Neuronal stem cell (in vitro differentiated cells): Measurements from ENCODE around the gene SERF1B. TPM values are rescaled to one million over a fixed set of nuclear protein-coding genes. Genes with fewer than 3 reads are reported as not detected.
"Not testable (repeated sequence)": the region's sequence is repeated elsewhere in the genome, so short reads cannot be mapped to it uniquely, and the experiment has no call there.

ENCODE experiments used
- DNase-seq: peaks from one replicate; pipeline ENCODE4 v3.0.0-alpha.2; 2013; ENCODE audit warnings: low spot score
- H2AFZ ChIP-seq: one replicate; pipeline ENCODE4 v1.6.1; 2013; ENCODE audit warnings: mild to moderate bottlenecking, low read length, inconsistent platforms
- H2AK5ac ChIP-seq: 2 replicates; pipeline ENCODE4 v1.6.1; 2013; ENCODE audit warnings: low read depth, mild to moderate bottlenecking, inconsistent platforms, low read length, moderate library complexity, mixed read lengths
- H2BK120ac ChIP-seq: 2 replicates; pipeline ENCODE4 v1.6.1; 2013; ENCODE audit warnings: low read depth, mild to moderate bottlenecking, inconsistent platforms, low read length, moderate library complexity, mixed read lengths
- H2BK12ac ChIP-seq: one replicate; pipeline ENCODE4 v1.6.1; 2013; ENCODE audit warnings: low read length, inconsistent platforms
- H2BK15ac ChIP-seq: 2 replicates; pipeline ENCODE4 v1.6.1; 2013; ENCODE audit warnings: mild to moderate bottlenecking, low read length, inconsistent platforms, mixed read lengths
- H2BK5ac ChIP-seq: one replicate; pipeline ENCODE4 v1.6.1; 2013; ENCODE audit warnings: inconsistent platforms, mild to moderate bottlenecking, low read length, moderate library complexity
- H3K14ac ChIP-seq: one replicate; pipeline ENCODE4 v1.6.1; 2013; ENCODE audit warnings: low read length, inconsistent platforms
- H3K18ac ChIP-seq: 2 replicates; pipeline ENCODE4 v1.6.1; 2013; ENCODE audit warnings: low read length, inconsistent platforms
- H3K23ac ChIP-seq: 2 replicates; pipeline ENCODE4 v1.6.1; 2013; ENCODE audit warnings: low read depth, mild to moderate bottlenecking, mixed read lengths, low read length, inconsistent platforms; ENCODE audit not compliant: poor library complexity
- H3K27ac ChIP-seq: replicated peaks from 3 replicates; pipeline ENCODE4 v1.5.1; 2013; ENCODE audit warnings: low read length, inconsistent platforms
- H3K27me3 ChIP-seq, 3 experiments: 2 replicates each; pipeline ENCODE4 v1.6.1; 2013; ENCODE audit warnings: low read length in 3 of 3, mild to moderate bottlenecking in 2 of 3, inconsistent platforms in 1 of 3, low read depth in 1 of 3, mixed read lengths in 1 of 3, moderate library complexity in 1 of 3; ENCODE audit not compliant: control insufficient read depth in 3 of 3, insufficient read depth in 3 of 3
- H3K36me3 ChIP-seq, 2 donors: replicated peaks in 1 of 2; 2 replicates each; pipeline ENCODE4 v1.6.1; 2013; ENCODE audit warnings: low read length in 2 of 2; ENCODE audit not compliant: control insufficient read depth in 2 of 2, insufficient read depth in 2 of 2
- H3K4ac ChIP-seq: 2 replicates; pipeline ENCODE4 v1.6.1; 2013; ENCODE audit warnings: inconsistent platforms, mild to moderate bottlenecking, low read length, moderate library complexity
- H3K4me1 ChIP-seq, 2 donors: 1 replicate in 1 of 2; 2 replicates in 1 of 2; pipeline ENCODE4 v1.6.1; 2013; ENCODE audit warnings: low read length in 2 of 2, low read depth in 1 of 2; ENCODE audit not compliant: control insufficient read depth in 2 of 2, insufficient read depth in 1 of 2
- H3K4me2 ChIP-seq: one replicate; pipeline ENCODE4 v1.6.1; 2013; ENCODE audit warnings: mild to moderate bottlenecking, low read length, inconsistent platforms; ENCODE audit not compliant: insufficient read depth, poor library complexity, severe bottlenecking
- H3K4me3 ChIP-seq, 2 donors: 2 replicates each; pipeline ENCODE4 v1.5.1; 2013; ENCODE audit warnings: low read length in 2 of 2, mild to moderate bottlenecking in 2 of 2, inconsistent platforms in 1 of 2, moderate library complexity in 1 of 2
- H3K79me1 ChIP-seq: one replicate; pipeline ENCODE4 v1.6.1; 2013; ENCODE audit warnings: low read depth, mild to moderate bottlenecking, inconsistent platforms, low read length, moderate library complexity
- H3K9ac ChIP-seq: one replicate; pipeline ENCODE4 v1.6.1; 2013; ENCODE audit warnings: mild to moderate bottlenecking, low read depth, low read length, inconsistent platforms; ENCODE audit not compliant: poor library complexity
- H3K9me3 ChIP-seq, 2 donors: replicated peaks in 1 of 2; 2 replicates each; pipeline versions ENCODE3 to v1.6.1; 2013; ENCODE audit warnings: low read length in 2 of 2, mild to moderate bottlenecking in 2 of 2, inconsistent platforms in 1 of 2, low read depth in 1 of 2, mixed read lengths in 1 of 2, moderate library complexity in 1 of 2; ENCODE audit not compliant: control insufficient read depth in 2 of 2, insufficient read depth in 1 of 2
- H4K8ac ChIP-seq: one replicate; pipeline ENCODE4 v1.6.1; 2013; ENCODE audit warnings: low read depth, mild to moderate bottlenecking, inconsistent platforms, low read length, moderate library complexity
- H4K91ac ChIP-seq: one replicate; pipeline ENCODE4 v1.6.1; 2013; ENCODE audit warnings: low read length, low read depth, mild to moderate bottlenecking, inconsistent platforms; ENCODE audit not compliant: poor library complexity
- WGBS, 2 donors: extraction: QIAGEN DNeasy Blood & Tissue Kit; methylation state at CpG; one replicate each; pipeline ENCODE4 v1.1.7; 2013; ENCODE audit warnings: missing lambda C conversion rate in 2 of 2, mixed read lengths in 1 of 2; ENCODE audit not compliant: insufficient read length in 2 of 2, insufficient replicate concordance in 1 of 2; ENCODE audit errors: extremely low coverage in 2 of 2; 5-methylcytosine and 5-hydroxymethylcytosine counted together
- small RNA-seq: library from polyadenylated mRNA; stranded (forward); fragments of <200 nt; extraction: miRNeasy Mini kit (QIAGEN cat#:217004); gene quantifications from one replicate; pipeline ENCODE3, GENCODE V24; 2013; ENCODE audit not compliant: insufficient read depth

SERF1B gene

GRCh38 chr5:70091776-70092175 lies 66.7 kb downstream of the SERF1B start:
- H2BK12ac ChIP-seq, H3K14ac ChIP-seq, H3K4ac ChIP-seq, H3K27ac ChIP-seq, H3K4me3 ChIP-seq, H3K27me3 ChIP-seq, H4K91ac ChIP-seq, H3K4me1 ChIP-seq, H2AFZ ChIP-seq, H3K9me3 ChIP-seq, H4K8ac ChIP-seq, DNase-seq, H3K36me3 ChIP-seq, H2AK5ac ChIP-seq, H2BK15ac ChIP-seq, H2BK5ac ChIP-seq, H3K18ac ChIP-seq, H3K4me2 ChIP-seq, H3K79me1 ChIP-seq, H2BK120ac ChIP-seq, H3K9ac ChIP-seq, H3K23ac ChIP-seq: not testable (repeated sequence)
- no CpG with 5 or more reads among the region's 7 CpGs for WGBS, 2 donors

Small RNA genes lying within 50 kb of the gene (small RNA-seq; reads per million reads assigned to genes)
- not detected for gene CDH12P2
